Activated CD4-positive, alpha-beta T cell treated with anti-CD3 and anti-CD28 coated beads for 4 hours (primary cell): Measurements from ENCODE around the gene MATR3.
"Not testable (repeated sequence)": the region's sequence is repeated elsewhere in the genome, so short reads cannot be mapped to it uniquely, and the experiment has no call there.

Source experiments
- DNase-seq, 2 donors: peaks; one replicate each; pipeline ENCODE4 v3.0.0-alpha.2; 2020

Gene MATR3

DNA sequence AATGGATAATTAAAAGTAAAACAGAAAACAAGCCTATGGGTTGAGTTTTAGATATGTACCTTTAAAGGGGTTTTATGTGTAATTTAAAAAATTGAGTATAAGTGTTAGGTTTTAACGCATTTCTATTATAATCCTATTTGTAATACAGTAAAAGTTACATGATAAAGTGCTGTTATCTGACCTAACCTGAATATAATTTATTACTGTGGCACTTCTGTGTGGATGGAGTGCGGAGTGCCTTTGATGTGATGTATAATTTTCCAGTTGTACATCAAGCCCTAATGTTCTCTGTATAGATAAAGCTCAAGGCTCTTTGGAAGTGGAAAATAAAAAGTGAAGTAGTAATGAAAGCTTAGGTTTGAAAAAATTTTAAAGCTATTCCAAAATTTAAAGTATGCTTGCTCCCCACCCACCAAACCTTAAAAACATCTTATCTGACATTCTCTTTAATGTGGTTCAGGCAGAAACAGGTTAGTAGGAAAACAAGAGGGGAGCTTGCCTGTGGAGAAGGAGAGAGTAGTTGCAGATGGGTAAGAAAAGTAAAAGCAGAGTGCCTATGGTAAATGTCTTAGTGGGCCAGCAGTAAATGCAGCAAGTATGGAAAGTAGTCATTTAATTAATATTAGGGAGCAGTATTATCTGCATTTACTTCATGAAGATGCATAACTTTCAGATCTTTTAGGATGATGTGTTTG is 4.0 kb downstream of the MATR3 start:
- no peak for DNase-seq

DNA sequence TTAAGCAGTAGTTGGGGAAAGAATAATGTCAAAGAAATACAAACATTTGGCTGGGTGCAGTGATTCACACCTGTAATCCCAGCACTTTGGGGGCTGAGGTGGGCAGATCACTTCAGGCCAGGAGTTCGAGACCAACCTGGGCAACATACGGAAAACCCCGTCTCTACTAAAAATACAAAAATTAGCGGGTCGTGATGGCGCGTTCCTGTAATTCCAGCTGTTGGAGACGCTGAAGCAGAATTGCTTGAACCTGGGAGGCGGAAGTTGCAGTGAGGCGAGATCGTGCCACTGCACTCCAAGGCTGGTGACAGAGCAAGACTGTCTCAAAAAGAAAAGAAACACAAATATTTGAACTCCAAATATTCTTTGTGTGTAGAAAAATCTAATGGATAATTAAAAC is 4.7 kb downstream of the MATR3 start:
- DNase-seq = no peak

DNA sequence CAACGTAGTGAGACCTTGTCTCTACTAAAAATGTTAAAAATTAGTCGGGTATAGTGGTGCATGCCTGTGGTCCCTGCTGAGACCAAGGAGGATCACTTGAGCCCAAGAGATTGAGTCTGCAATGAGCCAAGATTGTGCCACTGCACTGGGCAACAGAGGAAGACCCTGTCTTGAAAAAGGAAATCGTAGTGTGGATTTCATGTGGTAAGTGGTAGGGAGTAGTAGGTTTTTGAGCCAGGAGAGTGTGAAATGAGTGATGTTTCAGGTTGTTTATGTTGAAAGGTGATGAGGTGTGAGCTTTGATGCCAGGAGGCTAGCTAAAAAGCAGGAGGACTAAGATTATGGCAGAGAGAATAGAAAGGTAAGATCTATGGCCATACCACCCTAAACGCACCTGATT is 5.9 kb downstream of the MATR3 start:
- DNase-seq = no peak

DNA sequence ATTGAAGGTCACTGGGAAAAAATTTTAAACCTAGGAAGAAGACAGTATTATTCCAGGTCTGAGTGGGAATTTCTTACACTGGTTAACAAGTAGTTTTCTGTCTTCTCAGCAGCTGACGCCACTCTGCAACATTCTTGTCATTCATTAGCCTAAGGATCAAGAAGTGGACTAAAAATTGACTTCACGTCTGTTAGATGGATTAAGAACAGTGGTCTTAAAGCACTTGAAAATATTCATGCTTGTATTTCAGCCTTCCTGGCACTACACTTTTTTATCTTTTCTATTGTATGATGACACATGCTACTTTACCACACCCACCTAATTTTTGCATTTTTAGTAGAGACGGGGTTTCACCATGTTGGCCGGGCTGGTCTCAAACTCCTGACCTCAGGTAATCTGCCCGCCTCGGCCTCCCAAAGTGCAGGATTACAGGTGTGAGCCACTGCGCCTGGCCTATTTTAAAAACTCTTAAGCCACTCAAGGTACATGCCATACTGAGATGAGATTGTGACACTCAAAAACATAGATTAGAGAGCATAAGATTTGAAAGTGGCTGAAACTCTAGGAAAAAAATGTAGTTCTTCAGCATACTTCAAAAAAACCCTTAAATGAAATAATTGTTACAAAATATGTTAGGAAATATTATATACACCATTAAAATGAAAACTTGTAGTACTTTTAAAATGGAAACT is 8.4 kb downstream of the MATR3 start:
- DNase-seq = no peak

DNA sequence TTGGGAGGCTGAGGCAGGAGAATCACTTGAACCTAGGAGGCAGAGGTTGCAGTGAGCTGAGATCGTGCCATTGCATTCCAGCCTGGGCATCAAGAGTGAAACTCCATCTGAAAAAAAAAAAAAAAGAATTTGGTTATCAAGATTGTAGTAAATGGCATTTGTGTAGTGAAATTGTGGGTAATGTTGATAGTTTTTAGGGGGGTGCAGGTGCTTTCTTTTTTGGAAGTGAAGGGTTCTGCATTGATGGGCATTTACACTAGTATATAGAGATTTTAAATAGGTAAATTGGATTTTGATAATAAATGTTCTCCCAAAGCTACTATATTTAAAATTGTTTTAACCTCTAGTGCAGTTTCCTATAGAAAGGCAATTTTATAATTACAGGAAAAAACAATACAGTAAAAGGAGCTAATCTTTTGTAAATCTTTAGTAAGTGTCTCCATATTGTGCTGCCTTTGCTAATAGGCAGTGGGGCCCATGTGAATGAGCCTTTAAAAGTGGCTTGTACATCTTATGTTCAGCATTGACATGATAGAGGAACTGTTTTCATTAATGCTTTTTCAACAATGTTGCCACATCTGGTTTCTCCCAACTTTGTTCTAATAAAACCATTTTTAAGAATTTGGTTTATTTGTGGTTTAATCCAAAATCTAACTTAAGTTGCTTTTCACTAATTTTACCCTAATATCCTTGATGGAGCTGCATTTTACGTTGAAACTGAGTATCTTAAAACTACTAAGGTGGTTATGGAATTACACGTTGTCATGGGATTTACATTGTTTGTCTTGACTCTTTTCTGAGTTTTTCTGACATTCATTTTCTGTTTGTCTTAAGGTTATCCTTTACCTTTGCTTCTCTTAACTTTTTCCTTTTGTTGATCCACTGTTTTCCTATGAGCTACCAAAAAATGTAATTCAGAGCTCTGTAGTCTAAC is 11.1 kb downstream of the MATR3 start:
- DNase-seq = no peak

DNA sequence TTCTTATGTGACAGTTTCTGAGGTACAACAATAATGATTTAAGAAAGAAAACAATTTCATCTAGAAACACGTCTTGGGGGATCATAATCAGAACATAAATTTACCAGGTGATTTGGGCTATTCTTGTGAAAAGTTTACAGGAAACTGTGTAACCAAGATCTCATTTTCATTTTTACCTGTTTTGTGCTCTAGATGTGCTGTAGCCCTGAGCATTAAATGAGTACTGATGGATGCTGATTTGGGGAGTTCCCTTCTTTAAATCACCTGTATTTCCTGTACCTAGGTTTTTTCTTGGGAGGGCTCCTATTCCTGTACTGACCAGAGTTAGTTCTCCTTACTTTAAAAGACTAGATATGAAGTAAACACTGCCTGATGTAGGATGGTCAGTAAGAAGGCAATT is 12.7 kb downstream of the MATR3 start:
- DNase-seq = no peak

DNA sequence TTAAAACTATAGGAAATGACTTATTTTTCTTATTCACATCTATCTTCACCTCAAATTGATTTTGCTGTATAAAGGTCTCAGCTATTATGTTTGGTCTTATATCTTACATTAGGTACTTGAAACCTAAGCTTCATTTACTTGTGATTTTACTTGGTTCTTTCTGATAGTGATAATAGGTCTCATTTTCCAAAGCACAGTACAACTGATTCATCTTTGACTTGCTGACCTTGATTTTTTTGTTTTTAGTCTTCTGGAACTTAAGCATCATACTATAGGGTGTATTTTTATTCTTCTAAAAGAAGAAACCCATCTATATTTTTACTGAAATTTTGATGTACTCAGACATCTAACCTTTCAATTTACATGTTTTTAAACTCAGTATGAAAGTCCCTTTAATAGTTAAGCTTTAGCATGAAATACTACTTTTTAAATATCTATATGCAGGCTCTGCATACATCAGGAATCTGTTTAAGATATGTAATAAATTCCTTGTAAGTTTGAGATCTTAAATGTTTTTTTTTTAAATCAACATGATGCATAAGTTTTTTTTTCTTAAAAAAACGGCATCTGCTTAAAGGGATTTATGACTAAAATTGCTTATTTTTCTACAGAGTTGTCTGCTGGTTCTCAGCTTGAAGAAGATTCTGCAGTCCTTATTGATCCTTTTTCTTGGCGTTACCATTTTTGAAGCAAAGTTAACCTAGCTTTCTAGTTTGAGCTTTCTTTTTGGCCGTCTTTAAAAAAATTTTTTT is 13.3 kb downstream of the MATR3 start:
- DNase-seq = no peak

DNA sequence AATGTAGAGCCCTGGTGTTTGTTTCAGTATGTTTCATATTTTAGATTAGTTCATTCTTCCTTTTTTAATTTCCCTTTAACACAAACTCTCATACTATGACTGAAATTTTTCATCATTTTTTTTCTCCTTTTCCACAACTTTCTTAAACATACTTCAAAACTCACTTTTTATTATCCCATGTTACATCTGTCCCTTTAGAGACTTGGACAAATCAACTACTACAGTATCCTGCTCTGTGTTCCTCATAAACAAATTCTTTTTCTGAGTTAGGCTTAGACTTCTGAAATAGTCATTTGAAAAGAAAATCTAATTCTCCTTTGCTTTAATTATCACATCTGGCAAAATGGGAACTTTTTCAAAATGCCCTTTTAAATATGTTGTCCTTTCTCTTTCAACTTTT is 15.3 kb downstream of the MATR3 start:
- no peak for DNase-seq

DNA sequence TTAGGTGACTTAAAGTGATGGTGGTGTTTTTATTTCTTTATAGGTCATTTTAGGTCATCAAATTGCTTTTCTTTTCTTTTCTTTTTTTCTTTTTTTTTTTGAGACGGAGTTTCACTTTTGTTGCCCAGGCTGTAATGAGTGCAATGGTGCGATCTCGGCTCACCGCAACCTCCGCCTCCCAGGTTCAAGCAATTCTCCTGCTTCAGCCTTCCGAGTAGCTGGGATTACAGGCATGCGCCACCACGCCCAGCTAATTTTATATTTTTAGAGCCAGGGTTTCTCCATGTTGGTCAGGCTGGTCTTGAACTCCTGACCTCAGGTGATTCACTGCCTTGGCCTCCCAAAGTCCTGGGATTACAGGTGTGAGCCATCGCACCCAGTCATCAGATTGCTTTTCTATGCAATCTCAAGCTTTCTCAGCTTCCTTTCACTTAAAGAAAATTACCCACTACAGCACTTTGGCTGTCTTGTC is 17.2 kb downstream of the MATR3 start:
- DNase-seq = not testable (repeated sequence)

DNA sequence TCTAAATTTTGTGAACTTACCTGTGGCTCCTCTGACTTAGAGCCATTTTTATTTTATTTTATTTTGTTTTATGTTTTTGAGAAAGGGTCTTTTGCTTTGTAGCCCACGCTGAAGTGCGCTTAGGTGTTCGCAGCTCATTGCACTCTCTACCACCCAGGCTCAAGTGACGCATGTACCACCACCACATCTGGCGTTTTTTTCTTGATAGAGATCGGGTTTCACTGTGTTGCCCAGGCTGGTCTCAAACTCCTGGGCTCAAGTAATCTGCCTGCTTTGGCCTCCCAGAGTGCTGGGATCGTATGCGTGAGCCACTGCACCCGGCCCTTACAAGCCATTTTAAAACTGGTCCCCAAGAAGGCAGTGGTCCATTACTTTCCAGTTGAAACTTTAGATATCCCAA is 18.5 kb downstream of the MATR3 start:
- no peak for DNase-seq

DNA sequence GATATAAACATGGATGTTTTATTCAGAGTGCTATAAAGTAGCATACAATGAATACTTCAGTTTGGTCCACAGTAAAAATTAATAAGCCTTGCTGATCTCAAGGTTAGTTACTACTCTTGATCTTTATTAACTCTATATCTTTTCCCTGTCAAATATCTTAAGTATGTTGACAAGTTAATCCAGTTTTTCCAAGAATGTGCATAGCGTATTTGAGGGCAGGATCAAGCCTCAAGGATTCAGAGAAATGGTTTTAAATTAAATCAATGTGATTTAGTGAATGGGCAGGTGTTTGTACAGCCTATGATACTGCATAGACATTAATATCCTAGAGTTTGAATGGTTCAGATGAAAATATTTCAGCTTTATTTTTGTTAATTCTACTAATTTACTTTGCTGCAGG is 20.7 kb downstream of the MATR3 start:
- DNase-seq = no peak

DNA sequence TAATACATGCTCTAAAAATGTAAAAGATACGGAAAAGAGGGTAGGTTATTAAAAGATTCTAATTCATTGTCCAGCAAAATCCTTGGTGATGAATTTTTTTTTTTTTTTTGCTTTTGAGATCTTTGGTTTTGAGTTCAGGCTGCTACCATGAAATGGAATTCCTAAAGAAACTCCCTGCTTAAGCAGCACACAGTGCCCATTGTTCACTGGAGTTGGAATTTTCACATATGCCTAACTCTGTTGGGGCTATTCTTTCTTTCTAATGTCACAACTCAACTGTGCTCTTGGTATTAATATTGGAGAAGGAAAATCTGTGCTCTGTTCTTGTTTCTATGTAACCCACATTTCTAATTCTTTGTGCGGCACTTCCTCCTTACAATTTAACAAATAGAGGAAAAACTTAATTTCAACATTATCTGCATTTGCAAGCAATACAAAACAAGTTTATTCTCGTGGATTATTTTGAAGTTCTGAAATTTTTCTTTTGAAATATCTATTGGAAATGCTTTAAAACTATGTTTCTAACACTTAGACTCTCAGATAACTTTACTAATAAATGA is 21.6 kb downstream of the MATR3 start:
- DNase-seq = no peak

DNA sequence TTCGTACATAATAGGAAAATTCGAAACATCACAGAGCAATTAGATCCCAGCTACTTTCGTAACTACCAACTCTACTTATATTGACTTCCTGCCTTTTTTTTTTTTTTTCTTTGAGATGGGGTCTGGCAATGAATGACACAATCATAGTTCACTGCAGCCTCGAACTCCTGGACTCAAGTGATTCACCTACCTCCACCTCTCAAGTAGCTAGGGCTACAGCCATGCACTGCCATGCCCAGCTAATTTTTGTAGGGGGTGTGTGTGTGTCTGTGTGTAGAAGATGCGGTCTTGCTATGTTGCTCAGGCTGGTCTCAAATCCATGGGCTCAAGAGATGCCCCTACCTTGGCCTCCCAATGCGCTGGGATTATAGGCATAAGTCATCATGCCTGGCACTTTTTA is 42.3 kb downstream of the MATR3 start:
- DNase-seq = no peak

DNA sequence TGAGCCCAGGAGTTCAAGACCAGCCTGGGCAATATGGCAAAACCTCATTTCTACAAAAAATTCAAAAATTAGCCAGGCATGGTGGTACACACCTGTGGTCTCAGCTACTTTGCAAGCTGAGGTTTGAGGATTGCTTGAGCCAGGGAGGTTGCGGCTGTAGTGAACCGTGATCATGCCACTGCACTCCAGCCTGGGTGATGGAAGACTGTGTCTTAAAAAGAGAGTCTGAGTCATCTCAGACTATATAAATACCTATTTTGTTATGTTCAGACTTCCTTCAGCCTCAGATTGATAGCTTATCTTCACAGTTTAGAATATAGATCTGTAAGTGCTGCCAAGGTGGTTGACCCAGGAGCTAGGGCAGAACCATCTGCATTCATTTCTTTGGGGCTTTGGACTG is 46.5 kb downstream of the MATR3 start:
- DNase-seq = no peak

DNA sequence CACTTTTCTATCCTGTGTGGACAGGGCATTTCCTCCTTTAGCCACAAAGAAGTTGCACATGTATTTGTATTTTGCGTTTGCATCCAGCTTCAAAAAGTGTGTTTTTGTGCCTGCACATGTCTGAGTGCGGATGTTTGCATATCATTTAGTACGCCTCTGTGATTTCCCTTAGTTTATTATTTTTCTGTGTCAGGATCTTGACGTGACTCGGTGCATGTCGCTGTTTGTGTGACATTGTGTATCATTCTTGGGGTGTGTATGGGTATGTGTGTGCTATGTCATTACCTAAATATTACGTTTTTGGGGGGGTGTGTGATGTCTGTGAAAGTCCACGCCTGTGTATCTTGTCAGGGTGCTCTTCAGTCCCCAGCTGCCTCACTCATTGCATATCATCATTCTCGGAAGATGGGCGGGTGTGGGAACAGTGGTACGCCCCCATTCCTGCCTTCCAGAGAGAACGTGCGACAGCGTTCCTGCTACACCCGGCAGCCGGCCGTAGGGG is 47.7 kb downstream of the MATR3 start:
- DNase-seq = no peak

DNA sequence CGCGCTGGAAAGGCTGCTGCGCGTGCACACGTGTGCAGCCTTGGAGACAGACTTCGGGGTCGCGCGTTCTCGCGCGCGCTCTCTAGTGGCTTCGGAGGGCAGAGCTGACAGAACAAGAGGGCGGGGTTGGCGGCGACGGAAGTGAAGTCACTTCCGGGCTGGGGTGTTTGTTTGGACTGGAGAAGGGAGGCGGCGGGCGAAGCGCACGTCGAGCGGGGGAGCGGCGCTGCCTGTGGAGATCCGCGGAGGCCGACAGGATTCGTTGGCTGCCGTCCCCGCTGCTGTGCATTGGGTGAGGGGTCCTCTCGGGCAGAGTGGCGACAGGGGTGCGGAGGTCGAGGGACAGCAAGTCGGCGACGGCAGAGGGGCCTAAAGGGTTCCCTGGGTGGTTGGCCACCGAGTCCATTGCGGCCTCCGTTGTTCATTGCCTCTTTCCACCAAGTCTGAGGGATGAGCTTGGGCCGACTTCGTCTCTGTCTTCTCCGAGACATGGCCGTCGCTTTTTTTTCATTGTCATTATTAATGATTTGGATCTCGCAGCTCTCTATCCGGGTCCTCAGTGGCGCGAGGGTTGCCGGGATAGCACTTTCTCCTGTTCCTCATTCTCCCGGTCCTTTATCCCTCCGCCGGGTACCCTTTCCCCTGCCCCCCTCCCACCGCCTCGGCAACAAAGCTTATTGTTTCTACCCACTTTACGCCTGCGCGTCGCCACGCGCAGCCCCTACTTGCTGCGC is 48.3 kb downstream of the MATR3 start, which contains the start of gene PAIP2:
TSS of gene PAIP2 (plus strand) at position 166 of the 734 bp plus-strand sequence. CDS start 21,931 bp downstream, outside the sequence.
- peak; percentile 95 to 97 for DNase-seq

DNA sequence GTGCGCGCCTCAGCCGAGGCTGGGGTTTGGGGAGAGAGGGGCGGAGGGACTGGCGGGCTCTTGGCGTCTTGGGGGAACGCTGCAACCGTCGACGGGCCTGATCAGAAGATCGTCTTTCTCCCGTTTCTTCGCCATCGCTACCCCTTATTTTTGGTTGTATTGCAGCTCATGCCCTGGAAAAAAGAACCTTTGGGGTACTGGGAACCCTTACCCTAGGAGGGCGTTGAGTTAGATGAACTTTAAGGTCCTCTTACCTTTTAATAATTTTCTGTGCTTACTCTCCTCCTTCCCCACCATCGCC is 48.8 kb downstream of the MATR3 start:
- peak in 1 of 2 donors; percentile 79 for DNase-seq

DNA sequence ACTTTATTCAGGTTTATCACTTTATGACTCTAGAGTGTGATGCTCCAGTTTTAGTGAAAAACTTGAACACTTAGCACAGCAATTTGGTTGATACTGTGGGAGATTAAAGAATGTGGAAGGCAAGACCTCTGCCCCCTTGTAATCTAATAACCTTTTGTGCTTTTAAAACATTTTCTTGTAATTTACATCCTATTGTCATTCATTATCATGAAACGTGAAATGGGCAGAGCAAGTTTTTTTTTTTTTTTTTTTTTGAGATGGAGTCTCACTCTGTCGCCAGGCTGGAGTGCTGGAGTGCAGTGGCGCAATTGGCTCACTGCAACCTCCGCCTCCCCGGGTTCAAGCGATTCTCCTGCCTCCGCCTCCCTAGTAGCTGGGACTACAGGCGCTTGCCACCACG is 49.9 kb downstream of the MATR3 start:
- DNase-seq = no peak

DNA sequence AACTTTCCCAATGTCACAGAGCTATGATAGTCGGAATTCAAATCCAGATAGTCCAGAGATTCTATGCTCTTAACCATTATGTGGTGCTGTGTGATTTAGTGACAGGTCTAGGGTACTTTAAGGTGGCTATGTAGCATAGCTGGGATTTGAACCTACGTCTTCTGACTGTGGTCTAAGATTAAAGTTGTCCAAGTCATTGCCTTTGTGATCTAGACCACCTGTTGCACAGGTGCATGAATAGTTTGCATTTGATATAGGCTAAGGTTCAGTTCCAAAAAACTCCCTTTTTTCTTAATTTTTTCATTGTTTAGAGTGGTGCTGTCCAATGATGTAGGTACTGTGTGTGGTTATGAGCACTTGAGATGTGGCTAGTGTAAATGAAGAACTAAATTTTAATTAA is 50.6 kb downstream of the MATR3 start:
- no peak for DNase-seq

DNA sequence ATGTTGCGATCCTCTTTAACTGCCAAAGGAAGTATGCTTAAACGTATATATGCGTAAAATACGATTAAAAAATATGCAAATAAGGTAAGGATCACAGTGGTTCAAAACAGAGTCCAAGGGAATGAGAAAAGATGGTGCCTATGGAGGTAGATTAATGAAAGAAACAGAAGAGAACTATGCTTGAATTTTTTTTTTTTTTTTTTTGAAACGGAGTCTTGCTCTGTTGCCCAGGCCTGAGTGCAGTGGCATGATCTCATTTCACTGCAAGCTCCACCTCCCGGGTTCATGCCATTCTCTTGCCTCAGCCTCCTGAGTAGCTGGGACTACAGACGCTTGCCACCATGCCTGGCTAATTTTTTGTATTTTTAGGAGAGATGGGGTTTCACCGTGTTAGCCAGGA is 51.9 kb downstream of the MATR3 start:
- not testable (repeated sequence) for DNase-seq

DNA sequence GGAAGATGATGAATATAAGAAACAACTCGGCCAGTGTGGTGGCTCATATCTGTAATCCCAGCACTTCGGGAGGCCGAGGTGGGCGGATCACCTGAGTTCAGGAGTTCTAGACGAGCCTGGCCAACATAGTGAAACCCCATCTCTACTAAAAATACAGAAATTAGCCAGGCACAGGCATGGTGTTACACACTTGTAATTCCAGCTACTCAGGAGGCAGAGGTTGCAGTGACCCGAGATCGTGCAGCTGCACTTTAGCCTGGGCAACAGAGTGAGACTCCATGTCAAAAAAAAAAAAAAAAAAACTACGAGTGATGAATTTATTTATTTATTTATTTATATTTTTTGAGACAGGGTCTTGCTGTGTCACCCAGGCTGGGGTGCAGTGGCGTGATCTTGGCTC is 54.3 kb downstream of the MATR3 start:
- not testable (repeated sequence) for DNase-seq

DNA sequence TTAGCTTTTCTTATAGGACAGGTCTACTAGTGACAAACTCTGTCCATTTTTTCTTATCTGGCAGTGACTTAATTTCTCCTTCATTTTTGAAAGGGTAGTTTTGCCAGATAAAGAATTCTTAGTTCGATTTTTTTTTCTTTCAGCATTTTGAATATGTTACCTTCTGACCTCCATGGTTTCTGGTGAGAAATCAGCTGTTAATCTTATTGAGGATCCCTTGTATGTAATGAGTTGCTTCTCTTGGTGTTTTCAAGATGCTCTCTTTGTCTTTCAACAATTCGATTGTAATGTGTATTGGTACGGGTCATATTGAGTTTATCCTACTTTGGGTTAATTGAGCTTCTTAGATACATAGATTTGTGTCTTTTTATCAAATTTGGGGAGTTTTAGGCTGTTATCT is 60.6 kb downstream of the MATR3 start:
- DNase-seq = no peak
